AG09319 (cell line): ENCODE results near the gene FUOM.
"Not testable (repeated sequence)": the region's sequence is repeated elsewhere in the genome, so short reads cannot be mapped to it uniquely, and the experiment has no call there.

Experiments used
- DNase-seq: peaks from one replicate; pipeline ENCODE4 v3.0.0-alpha.2; 2010; ENCODE audit warnings: low read depth; ENCODE audit errors: extremely low read depth
- TF ChIP-seq, protein P1 (sequence below): IDR thresholded peaks from 2 replicates; pipeline ENCODE4 v1.5.1; 2011; ENCODE audit warnings: low read depth, mild to moderate bottlenecking, inconsistent platforms, low read length, moderate library complexity

Gene FUOM

DNA sequence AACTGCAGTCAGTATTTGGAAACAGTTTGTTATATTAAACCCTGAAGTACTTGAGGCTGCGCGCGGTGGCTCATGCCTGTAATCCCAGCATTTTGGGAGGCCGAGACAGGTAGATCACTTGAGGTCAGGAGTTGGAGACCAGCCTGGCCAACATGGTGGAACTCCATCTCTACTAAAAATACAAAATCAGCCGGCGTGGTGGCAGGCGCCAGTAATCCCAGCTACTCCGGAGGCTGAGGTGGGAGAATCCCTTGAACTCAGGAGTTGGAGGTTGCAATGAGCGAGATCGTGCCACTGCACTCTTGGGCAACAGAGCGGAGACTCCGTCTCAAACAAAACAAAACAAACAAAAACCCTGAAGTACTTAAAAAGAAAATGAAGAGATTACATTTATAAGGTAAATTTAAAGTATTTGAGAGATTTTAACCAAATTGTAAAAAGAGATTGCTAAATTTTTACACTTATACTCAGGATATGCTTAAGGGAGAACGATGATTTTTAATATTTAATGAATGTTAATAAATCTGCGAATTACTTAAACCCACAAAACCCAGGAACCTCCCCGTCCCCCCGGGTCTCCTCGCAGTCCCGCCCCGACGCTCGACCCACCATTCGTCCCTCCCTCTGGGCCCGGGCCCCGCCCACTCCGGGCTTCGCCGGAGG lies 35.7 kb upstream of the FUOM start:
- no peak for DNase-seq
- TF ChIP-seq, protein P1, sequence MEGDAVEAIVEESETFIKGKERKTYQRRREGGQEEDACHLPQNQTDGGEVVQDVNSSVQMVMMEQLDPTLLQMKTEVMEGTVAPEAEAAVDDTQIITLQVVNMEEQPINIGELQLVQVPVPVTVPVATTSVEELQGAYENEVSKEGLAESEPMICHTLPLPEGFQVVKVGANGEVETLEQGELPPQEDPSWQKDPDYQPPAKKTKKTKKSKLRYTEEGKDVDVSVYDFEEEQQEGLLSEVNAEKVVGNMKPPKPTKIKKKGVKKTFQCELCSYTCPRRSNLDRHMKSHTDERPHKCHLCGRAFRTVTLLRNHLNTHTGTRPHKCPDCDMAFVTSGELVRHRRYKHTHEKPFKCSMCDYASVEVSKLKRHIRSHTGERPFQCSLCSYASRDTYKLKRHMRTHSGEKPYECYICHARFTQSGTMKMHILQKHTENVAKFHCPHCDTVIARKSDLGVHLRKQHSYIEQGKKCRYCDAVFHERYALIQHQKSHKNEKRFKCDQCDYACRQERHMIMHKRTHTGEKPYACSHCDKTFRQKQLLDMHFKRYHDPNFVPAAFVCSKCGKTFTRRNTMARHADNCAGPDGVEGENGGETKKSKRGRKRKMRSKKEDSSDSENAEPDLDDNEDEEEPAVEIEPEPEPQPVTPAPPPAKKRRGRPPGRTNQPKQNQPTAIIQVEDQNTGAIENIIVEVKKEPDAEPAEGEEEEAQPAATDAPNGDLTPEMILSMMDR, result no peak

DNA sequence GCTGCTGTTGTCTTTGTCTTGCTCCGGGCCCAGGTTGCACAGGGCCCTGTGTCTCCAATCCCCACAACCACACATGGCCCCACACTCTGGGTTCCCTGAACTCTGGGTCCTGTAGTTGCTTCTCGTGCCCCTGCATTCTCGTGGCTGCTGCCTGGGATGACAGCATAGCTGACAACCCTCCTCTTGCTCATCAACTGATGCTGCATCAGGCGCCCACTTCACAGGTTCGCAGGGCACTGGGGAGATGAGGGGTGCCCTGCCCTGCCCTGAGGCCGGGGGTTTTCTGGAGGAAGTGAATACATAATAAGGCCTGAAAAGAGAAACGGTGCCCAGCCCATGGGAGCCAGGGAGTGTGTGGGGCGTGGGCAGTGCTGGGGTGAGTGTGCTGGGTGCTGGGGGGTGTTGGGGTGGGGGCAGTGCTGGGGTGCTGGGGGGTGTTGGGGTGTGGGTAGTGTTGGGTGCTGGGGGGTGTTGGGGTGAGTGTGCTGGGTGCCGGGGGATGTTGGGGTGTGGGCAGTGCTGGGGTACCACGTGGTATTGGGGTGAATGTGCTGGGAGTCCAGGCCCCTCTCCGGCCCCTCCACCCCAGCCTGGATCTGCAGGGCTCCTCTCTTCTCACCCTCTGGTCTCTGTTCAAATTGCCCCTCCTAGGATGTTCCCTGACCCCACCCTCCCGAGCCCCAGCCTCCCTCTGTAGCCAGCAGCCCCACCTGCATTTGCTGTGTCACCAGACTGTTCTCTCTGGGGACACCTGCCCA lies 34.1 kb upstream of the FUOM start:
- TF ChIP-seq, protein P1, result no peak
- no peak for DNase-seq

DNA sequence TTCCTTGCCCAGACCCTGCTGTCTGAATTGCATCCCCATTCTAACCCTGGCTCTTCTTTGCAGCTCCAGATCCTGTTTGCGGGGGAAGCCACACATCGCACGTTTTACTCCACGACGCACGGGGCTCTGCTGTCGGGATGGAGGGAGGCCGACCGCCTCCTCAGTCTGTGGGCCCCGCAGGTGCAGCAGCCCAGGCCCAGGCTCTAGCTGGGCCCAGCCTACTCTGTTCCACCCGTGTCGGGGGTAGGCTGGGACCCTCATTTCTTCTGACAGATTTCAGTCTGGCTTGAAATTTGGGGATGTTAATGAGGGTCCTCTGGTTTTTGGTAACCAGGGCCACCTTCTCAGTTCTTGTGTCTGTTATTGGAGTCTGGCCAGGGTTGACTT lies 33.4 kb upstream of the FUOM start:
- no peak for DNase-seq
- TF ChIP-seq, protein P1, result no peak

DNA sequence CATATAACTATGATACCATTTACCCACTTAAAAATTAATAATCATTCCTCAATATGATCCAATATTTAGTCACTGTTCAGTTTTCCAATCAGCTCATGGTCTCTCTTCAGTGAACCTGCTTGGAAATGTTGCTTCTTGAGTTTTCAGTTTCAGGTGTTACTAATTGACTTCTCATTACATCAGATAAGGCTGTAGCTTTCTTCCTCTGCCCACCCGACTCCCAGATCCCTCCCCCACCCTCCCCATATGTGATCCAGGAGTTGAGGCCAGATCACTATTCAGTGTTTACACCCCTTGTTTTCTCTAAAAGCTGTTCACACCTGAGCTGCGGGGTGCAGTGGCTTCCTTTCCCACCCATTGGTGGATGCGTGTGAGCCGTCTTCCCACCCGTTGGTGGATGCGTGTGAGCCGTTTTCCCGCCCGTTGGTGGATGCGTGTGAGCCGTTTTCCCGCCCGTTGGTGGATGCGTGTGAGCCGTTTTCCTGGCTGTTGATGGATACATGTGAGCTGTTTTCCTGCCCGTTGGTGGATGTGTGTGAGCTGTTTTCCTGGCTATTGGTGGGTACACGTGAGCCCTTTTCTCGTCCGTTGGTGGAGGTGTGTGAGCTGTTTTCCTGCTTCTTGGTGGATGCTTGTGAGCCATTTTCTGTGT lies 32.9 kb upstream of the FUOM start:
- no peak for DNase-seq
- TF ChIP-seq, protein P1, result no peak

DNA sequence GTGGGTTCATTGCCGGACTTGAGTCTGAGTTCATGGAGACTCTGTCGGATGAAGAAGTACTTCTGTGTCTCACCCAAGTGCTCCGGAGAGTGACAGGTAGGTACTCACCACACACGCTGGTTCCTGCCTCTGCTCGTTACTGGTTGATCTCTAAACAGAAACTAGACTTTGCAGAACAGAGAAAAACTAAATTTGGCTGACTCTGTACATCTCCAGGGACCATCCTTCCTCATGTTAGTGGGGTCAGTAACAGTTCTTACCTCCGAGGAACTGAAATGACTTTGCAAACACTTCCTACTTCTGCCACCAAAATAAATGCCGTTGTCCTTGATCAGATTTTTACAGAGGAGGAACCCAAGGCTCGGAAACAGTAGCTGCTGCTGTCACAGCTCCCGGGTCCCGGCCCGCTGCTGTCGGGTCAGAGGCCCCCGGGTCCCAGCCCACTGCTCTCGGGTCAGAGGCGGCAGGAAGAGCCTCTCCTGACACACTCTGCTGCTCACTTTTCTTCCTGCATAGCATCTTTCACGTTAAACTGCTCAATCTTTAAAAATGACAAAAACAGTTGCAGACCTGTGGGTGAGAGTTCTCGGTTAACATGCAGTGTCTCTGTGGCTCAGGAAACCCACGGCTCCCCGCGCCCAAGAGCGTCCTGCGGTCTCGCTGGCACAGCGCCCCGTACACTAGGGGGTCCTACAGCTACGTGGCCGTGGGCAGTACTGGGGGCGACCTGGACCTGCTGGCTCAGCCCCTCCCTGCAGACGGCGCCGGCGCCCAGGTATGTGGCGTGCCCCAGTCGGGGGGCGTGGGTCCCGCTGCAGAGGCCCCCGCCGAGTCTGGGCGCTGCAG lies 31.4 kb upstream of the FUOM start:
- no peak for DNase-seq
- TF ChIP-seq, protein P1, result no peak

DNA sequence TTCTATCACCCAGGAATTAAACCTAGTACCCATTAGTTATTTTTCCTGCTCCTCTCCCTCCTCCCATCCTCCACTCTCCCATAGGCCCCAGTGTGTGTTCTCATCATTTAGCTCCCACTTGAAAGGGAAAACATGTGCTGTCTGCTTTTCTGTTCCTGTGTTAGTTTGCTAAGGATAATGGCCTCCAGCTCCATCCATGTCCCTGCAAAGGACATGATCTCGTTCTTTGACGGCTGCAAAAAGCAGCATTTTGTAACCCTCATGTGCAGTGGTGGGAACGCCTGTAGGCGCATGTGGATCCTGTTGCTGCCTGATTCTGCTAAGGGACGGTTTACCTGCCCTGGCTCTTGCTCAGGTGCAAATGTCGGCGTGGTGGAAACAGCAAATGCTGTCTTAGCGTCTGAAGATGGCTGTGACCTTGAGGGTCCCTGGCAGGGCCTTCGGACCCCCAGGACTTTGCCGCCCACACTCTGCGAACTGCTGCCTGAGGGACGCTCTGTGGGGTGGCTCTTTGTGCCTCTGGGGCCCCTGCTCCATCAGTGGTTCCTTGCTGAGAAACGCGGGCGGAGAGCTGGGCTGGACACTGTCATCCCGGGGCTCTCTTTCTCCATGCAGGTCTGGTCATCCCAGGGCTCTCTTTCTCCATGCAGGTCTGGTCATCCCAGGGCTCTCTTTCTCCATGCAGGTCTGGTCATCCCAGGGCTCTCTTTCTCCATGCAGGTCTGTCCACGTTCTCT lies 30.6 kb upstream of the FUOM start:
- no peak for DNase-seq
- TF ChIP-seq, protein P1, result no peak

DNA sequence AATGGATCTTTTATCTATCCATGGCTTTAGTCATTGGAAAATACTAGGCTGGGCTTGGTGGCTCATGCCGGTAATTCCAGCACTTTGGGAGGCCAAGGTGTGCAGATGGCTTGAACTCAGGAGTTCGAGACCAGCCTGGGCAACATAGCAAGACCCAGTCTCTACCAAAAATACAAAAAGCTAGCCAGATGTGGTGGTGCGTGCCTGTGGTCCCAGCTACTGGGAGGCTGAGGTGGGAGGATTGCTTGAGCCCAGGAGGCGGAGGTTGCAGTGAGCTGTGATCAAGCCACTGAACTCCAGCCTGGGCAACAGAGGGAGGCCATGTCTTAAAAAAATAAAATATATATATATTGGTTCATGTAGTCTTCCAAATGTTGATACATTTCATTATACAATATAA lies 29.1 kb upstream of the FUOM start:
- not testable (repeated sequence) for DNase-seq
